COLO829 (cell line): ENCODE data around the gene PTP4A1.
"Not testable (repeated sequence)": the region's sequence is repeated elsewhere in the genome, so short reads cannot be mapped to it uniquely, and the experiment has no call there.

Source experiments
- DNase-seq: peaks from one replicate; pipeline ENCODE4 v3.0.0; 2012; ENCODE audit warnings: low spot score

PTP4A1 gene

DNA sequence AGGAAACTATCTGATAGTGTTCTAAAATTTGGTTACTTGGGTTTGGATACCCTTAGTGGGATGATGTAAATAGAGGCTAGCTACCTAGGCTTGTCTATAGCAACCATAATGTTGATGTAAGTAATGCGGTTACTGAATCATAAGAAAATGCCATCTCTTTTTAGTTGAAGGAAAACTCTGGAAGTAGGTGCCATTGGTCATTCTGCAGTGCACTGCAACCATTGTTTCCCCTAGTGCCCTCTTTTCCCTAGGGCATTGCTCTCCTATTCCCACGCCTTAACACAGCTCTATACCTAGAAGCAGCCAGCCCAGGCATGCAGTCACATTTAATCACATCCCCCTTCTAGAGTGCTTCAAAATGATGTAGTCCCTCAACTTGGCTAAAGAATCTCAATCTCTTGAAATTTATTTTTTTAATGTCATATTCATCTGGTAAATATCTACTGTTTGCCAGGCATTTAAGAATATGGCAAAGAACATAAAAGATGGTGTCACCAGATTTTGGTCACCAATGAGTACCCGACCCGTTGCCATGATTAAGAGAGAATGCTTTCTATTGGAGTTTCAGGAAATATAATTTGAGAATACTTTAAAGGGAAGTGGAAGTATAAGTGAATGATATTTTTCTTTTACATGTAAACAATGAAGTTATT is 10.4 kb downstream of the PTP4A1 start:
- DNase-seq: no peak

- DNase-seq: no peak
Measured at GRCh38 chr6:63584125-63584514, 11.8 kb downstream of the PTP4A1 start.

- no peak for DNase-seq
Measured at GRCh38 chr6:63584566-63584965, 12.3 kb downstream of the PTP4A1 start.

- not testable (repeated sequence) for DNase-seq
Measured at GRCh38 chr6:63585652-63586051, 13.4 kb downstream of the PTP4A1 start.

DNA sequence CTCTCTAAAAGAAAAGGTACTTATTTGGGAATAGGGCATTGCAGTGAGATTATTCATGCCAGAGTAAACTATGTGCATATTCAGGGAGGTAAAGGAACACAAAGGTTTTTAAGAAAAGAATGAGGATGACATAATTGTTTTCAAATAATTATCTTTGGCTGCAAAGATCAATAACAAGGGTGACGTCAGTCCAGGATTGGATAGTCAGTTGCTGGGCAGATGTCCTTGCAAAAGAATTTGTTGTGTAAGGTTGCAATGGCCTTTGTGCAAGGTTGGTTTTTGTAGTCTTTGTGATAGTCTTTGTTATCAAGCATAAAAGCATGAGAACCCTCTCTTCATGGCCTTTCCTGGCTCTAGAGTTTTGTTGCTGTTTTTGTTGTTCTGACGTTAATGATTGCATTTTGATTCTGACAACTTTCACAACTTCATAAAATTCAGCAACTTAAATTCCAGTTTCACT is 17.7 kb downstream of the PTP4A1 start:
- no peak for DNase-seq

GRCh38 chr6:63592886-63593285 is 20.6 kb downstream of the PTP4A1 start:
- DNase-seq: no peak

- DNase-seq: no peak
Measured at GRCh38 chr6:63597141-63598048, 25.1 kb downstream of the PTP4A1 start.

DNA sequence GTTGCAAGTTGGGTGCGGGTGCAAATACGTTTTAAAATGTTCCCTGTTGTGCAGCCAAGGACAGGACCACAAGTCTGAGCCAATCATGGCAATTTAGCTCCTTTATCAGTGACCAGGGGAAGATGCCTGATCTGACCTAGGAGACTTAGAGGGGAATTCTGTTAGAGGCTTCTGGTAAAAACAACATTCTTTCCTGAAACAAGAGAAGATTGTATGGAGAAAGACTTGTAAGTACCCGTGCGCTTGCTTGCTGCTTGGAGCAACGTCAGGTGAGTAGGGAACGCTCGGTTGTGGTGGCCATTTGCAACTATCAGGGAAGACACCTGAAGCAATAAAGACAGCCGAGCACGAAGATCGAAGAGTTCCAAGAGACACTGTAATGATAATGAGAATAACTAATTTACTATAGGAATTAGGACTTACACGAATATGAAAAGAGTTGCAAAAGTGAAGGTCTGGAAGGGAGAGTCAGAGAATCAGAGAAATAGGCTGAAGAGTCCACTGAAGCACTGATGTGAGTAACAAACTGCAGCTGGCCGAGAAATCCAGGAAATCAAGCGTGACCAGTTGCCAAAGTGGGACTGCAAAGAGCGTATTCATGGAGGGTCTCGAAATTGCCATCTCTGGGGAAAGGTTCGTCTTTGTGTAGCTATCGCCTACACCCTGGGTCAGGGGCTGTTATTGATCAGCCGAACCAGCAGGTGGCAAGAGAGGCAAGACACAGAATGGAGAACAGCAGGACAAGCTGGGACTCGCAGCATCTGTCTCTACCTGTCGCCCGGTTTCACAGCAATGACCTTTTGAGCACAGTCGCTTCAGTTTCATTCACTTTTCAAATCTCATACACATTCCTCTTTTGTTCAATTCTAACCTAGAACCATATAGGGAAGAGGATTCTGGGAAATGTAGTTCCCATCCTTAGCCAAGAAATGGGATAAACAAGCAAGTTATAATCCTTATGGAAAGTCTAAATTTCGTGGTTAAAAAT is 26.1 kb downstream of the PTP4A1 start:
- peak; percentile 73 for DNase-seq

- DNase-seq: no peak
Measured at GRCh38 chr6:63599243-63599642, 27.0 kb downstream of the PTP4A1 start.

DNA sequence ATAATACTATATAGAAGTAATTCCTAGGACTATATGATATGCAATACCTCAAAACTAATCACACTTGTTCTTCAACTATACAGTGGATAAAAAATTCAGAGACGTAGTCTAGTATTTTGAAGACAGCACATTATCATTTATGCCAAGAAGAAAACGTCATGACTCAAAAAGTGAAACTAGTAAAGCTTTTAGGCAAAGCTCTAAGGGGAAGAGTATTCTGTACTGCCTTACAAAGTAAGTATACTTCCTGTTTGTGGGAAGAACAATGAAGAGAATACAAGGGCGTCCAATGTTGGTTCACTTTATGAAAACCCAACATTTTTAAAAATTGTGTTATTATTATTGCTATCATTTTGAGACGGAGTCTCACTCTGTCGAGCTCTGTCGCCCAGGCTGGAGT is 27.9 kb downstream of the PTP4A1 start:
- no peak for DNase-seq

DNA sequence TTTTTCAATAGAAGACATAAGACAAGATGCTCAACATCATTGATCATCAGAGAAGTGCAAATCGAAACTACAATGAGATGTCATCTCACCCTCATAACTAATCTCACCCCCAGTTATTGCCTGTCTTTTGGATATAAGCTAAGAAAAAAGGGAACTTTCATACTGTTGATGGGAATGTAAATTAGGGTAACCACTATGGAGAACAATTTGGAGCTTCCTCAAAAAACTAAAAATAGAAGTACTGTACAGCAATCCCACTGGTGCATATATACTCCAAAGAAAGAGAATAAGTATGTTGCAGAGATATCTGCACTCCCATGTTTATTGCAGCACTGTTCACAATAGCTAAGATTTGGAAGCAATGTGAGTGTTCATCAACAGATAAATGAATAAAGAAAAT is 37.0 kb downstream of the PTP4A1 start:
- no peak for DNase-seq

GRCh38 chr6:63610944-63611343 is 38.7 kb downstream of the PTP4A1 start:
- DNase-seq: no peak

- DNase-seq: no peak
Measured at GRCh38 chr6:63611560-63611959, 39.3 kb downstream of the PTP4A1 start.

DNA sequence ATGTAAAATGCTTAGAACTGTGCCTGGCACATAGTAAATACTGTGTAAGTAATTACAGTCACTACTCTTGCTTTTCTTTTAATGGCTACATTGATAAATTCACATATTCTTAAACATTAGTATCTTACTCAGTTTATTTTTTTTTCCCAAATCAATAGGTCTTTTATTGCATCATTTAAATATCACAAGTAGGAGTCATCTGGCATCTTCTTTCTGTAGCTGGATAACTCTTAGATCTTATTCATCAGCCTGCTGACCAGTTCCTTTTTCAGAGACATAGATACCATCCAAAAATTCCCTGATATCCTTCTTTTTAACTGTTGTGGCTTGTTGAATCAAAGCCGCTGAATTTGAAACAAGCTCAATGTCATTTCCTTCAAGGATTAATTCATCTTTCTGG is 43.3 kb downstream of the PTP4A1 start:
- peak; percentile 28 for DNase-seq
